NCI-H2196 (cell line): Measurements from ENCODE around the gene ALKBH8.

Experiments
- DNase-seq: peaks from one replicate; lab custom pipeline; 2025; ENCODE audit not compliant: unreplicated experiment; lab: John Stamatoyannopoulos, UW

ALKBH8 gene, protein sequence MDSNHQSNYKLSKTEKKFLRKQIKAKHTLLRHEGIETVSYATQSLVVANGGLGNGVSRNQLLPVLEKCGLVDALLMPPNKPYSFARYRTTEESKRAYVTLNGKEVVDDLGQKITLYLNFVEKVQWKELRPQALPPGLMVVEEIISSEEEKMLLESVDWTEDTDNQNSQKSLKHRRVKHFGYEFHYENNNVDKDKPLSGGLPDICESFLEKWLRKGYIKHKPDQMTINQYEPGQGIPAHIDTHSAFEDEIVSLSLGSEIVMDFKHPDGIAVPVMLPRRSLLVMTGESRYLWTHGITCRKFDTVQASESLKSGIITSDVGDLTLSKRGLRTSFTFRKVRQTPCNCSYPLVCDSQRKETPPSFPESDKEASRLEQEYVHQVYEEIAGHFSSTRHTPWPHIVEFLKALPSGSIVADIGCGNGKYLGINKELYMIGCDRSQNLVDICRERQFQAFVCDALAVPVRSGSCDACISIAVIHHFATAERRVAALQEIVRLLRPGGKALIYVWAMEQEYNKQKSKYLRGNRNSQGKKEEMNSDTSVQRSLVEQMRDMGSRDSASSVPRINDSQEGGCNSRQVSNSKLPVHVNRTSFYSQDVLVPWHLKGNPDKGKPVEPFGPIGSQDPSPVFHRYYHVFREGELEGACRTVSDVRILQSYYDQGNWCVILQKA

GRCh38 chr11:107565219-107565937 lies at the start of gene ALKBH8:
ALKBH8 (minus strand) TSS chr11:107565735; CDS start chr11:107560893, 4,842 bp downstream.
- DNase-seq = peak; percentile 71

- no peak for DNase-seq
These were observed 46.9 kb upstream of the ALKBH8 start for GRCh38 chr11:107612445-107612844.

GRCh38 chr11:107609400-107610218 lies 44.1 kb upstream of the ALKBH8 start:
- DNase-seq = no peak

DNA sequence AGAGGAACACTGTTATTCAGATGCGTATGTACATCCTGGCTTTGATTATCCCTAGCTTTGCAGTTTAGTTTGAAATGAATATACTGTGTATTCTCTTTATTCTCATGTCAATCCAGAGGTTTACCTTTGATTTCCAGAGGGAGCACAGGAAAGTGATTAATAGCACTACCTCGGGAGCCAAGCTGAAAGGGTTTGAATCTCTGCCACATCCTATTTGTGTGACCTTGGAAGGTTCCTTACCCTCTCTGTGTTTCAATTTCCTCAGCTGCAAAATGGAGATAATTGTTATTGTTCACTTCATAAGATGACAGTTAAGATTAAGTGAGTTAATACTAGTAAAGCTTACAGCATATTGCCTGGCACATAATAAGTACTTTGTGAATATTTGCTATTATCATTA lies 43.3 kb upstream of the ALKBH8 start:
- DNase-seq = no peak

GRCh38 chr11:107606141-107606540 lies 40.6 kb upstream of the ALKBH8 start:
- DNase-seq = no peak

DNA sequence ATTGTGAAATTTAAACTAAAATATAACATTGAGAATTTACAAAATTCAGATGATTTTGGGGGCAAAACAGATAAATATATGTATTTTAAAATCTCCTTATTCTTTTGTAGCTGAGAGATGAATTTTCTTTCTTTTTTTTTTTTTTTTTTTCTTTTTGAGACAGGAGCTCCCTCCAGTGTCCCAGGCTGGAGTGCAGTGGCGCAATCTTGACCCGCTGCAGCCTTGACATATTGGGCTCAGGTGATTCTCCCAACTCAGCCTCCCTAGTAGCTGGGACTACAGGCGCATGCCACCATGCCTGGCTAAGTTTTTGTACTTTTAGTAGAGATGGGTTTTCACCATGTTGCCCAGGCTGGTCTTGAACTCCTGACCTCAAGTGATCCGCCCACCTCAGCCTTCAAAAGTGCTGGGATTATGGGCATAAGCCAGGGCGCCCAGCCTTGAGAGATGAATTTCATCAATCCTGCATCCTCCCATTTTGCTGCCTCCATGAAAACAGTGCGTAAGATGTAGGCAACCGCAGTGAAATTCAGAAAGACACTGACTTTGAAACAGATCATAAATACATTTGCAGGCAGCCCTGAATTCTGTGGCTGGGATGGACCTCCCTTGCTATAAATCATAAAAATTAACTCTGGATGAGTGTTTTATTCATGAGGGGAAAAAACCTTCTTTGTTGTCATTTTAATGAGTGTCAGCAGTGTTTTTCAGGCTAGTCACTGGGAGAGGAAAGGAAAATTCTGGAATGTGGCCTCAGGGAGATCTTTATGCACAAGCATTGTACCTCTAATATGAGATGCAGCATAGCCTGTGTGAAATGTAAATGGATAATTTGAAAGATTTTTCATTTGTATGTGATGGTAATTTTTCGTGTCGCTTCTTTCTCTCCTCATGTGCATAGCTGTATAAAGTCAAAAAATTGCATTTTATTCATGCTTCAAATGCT lies 39.8 kb upstream of the ALKBH8 start:
- no peak for DNase-seq

- DNase-seq = no peak
These were observed 32.9 kb upstream of the ALKBH8 start for GRCh38 chr11:107598225-107599139.

GRCh38 chr11:107594736-107595135 lies 29.2 kb upstream of the ALKBH8 start:
- DNase-seq = no peak

DNA sequence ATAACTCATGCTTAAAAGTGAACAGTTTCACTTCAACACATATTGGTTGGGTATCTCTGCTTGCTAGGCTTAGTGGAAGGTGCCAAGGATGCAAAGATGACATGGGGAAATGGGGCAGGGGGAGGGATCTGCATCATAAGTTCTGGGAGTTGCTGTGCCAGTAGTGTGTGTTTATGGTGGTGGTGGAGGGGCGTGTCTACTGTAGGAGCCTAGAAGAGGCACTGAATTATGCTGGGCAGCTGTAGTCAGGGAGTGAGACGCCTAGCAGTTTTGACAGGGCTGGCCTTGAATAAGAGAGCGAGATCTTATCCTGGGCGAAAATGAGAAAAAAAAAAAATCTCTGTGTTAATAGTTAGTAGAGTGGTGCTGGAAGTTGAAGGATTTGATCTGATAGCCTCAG lies 28.4 kb upstream of the ALKBH8 start:
- no peak for DNase-seq

- DNase-seq = no peak
These were observed 27.3 kb upstream of the ALKBH8 start for GRCh38 chr11:107592813-107593212.

GRCh38 chr11:107592231-107592590 lies 26.7 kb upstream of the ALKBH8 start:
- no peak for DNase-seq

GRCh38 chr11:107591378-107592230 lies 26.1 kb upstream of the ALKBH8 start:
- no peak for DNase-seq

DNA sequence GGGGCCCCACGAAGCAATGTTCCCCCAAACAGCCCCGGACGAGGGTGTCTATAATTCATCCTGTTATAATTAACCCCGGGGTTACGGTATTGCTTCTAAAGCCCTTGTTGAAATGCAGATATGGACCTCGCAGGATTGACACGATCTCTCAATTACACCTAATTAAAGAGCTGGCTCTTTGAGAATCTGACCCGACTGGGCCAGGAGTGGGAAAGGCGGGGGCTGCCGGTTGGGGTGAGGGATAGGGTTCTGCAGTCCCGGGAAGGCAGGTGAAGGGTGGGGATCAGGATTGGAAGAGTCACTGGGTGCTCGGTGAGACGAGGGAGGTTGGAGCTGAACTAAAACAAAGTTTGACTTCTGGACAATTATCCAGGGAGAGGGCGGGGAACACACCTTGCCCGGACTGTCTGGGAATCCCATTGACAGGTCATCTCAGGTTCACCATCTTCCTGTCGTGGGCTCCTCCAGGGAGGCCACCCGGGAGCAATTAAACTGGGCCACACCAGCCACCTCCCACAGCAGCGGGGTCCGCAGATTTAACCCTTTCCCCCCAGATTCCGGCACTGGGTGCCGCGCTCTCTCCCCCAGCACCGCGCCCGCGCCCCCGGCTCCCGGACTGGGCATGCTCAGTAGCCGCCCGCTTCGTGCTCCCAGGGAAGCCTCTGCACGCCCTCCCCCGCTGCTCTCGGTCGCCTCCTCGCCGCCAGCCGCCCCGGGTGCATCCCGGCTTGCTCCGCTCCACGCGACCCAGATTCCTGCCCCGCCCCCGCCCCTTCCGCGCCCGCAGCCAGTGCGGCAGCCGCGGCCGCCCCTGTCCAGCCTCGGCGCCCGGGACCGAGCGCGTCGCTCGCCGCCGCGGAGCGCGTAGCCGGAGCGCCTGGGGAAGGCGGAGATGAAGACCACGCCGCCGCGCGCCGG lies 25.2 kb upstream of the ALKBH8 start, which contains the start of gene ELMOD1:
Gene ELMOD1, plus strand, starts transcription at position 688 of the 918 bp plus-strand sequence. CDS start 27,043 bp downstream, outside the sequence.
- peak; percentile 10 for DNase-seq

- no peak for DNase-seq
These were observed 21.9 kb upstream of the ALKBH8 start for GRCh38 chr11:107587306-107587979.

GRCh38 chr11:107583629-107584195 lies 18.2 kb upstream of the ALKBH8 start:
- no peak for DNase-seq

DNA sequence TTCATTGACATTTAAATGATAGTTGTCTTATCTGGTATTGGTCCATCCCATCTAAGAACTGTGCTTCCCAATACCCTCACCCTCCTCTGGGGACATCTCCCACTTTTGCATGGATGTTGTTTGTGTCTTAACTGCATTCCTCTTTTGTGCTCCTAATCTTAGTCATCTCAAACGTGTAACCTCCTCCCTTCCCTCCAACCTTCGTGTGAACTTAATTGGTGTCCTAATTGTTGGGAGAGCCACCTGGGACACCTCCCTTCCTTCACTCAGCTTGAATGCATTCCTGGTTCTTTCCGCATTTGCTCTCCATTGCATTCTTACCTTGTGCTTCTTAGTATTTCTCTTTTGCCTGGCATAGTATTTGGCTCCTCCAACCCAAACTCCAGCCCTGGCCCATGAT lies 15.6 kb upstream of the ALKBH8 start:
- DNase-seq = no peak
